GM19193 (cell line): ENCODE data around the gene ICA1L.

ENCODE experiments used
- POLR2A ChIP-seq: IDR thresholded peaks from 4 replicates; pipeline ENCODE4 v1.6.1; 2011; ENCODE audit not compliant: insufficient read depth, insufficient read length; ENCODE audit errors: extremely low read depth

Gene ICA1L

DNA sequence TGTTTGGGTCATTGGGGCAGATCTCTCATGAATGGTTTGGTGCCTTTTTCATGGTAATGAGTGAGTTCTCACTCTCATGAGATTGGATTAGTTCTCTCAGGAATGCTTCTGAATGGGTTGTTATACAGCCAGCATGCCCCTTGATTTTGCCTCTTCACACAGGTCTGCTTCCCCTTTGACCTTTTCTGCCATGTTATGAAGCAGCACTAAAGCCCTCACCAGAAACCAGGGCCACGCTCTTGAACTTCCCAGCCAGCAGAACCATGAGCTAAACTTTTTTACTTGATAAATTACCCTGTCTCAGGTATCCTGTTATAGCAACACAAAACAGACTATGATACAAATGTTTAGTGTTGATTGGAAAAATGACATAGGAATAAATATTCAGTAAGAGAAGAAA, 57.3 kb downstream of the ICA1L start:
- no peak for TF ChIP-seq POLR2A

DNA sequence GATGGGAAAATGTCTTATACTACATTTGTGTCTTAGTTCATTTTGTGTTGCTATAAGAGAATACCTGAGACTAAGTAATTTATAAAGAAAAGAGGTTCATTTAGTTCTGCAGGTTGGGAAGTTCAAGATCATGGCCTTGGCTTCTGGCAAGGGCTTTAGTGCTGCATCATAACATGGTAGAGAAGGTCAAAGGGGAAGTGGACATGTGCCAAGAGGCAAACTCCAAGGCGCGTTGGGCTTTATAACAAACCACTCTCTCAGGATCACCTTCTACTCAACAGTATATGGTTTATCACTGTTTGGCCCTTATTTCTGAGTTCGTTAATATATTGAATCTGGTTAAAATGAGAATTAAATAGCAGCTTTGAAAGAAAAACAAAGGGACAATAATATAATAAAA, 58.2 kb downstream of the ICA1L start:
- no peak for TF ChIP-seq POLR2A

DNA sequence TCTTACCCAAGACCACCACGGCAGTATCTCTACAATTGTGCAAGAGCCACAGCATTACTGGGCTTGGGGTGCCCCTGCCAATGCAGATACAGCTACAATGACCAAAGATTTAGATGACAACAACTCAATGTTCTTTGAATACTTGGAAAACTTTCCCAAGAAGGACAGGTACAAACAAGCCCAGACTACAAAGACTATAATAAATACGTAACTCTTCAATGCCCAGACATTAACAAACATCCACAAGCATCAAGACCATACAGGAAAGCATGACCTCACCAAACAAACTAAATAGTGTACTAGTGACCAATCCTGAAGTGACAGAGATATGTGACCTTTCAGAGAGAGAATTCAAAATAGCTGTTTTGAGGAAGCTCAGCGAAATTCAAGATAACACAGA, 62.8 kb downstream of the ICA1L start:
- no peak for TF ChIP-seq POLR2A

DNA sequence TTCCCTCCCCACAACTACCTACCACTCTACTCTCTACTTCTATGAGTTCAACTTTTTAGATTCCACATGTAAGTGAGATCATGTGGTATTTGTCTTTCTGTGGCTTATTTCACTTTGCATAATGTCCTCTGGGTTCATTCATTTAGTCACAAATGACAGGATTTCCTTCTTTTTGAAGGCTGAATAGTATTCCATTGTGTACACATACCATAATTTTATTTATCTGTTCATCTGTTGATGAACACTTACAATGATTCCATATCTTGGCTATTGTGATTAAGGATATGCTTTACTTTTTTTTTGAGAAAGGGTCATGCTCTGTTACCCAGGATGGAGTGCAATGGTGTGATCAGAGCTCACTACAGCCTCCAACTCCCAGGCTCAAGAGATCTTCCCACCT, 73.6 kb downstream of the ICA1L start:
- TF ChIP-seq POLR2A, result no peak

DNA sequence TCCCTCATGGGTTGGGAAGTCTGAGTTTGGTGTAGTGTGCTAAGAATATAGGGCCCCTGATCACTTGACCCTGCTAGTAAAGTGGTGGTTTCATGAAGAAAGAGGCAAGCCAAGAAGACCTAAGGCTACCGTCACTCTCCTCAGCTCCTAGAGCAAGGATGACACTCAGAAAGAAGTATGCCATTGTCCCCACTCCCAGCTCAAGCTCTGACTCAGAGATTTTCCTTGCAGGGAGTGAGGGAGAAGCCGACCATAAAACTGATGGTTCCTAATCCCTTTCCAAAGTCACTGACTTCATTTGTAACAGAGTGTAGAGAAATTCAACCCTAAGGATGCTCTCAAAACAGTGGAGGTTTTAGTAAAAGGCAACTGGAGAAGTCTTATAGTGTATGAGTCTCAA, 80.9 kb downstream of the ICA1L start:
- no peak for TF ChIP-seq POLR2A

DNA sequence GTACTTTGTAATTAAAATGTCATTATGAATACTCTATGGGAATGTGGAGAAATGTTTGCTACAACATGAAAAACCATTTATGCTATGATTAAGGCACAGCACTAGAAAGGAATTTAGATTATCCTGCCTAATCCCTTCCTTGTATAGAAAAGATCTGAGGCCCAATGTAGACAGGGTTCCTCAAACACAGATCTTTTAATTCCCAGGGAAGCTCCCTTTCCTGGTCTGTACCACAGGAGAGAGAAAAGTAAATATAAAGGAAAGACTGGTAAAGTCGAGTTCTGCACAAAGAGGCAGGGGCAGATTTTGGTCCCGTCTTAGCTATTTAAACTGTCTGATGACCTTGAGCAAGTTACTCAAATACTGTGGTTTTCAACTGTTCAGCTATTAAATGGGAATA, 84.7 kb downstream of the ICA1L start:
- no peak for TF ChIP-seq POLR2A

DNA sequence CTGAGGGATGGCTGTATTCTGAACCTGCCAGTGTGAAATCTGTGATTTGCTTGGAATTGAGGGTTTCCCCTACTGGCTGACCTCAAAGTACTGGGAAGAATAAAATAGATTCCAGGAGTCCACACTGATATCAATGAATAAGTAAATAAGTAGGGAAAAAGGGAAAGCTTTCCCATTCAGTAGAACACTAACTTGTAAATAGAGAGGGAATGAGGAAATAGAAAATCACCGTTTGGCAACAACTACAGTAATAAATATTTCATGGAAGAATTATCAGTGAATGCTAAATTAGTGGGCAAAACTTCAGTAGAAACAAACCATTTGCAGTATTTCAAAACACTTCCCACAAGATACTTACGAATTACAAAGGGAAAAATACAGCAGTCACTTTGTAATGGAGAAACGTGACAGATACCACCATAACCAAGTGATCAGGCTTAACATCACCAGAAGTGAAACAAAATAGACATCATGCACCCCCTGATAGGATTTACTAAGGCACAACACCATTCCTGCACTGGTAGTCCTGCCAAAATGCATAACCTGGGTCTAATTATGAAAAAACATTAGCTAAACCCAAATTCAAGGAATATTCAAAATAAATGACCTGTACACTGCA, 88.5 kb downstream of the ICA1L start:
- TF ChIP-seq POLR2A, result no peak

DNA sequence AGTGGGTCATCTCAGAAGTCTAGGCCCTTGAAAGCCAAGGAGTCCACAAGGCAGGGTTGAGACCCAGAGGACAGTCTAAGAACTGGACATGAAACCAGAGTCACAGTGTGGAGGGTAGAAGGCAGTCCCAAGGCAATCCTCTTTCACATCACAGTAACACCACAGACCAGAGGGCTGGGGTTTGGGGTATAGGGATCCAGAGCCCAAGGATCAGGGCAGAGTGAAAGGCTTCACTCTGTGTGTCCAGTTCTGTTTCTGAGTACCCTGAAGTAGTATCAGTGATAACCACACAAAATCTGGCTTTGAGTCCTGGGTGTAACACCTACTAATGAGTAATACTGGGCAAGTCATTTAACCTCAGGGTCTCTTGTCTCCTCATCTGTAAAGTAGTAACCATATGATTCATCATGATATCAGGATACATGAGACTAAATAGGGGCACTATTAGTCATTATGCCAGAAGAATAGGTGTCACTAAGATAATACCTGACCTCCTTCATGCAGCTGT, 91.0 kb downstream of the ICA1L start:
- TF ChIP-seq POLR2A, result no peak

DNA sequence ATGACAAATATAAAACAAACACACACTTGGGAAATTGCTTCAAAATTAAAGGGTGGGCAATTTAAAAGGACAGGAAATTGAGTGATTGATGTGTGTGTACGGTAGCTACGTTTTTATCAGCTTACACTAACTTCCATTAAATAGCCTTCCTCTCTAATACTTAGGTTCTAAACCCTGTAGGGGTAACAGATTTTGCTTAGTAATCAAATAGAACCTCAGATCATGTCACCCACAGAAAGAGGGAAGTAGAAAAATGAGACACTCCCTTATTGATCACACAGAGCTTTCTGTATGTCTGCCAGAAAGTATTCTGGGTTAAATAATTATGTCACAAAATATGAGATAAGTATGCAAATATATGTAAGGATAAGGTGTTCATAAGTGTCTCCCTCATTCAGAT, 93.3 kb downstream of the ICA1L start:
- no peak for TF ChIP-seq POLR2A

DNA sequence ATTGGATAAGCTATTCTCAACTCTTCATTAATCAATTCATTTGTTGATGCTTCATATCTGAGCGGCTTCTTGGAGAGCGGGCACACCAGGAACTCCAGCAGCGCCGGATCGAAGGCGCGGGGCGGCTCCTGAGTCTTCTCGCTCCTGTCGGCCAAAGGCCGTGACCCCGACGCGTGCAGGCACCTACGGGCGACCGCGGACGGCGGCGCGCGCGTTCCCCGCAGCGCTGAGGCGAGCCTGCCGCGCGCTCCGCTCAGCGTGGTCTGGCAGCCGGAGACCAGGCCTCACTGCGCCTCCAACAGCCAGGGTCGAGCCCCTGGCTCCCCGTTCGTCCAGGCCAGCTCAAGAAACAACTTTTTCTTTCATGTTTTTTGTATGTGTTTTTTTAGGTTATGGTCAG, 97.5 kb downstream of the ICA1L start:
- TF ChIP-seq POLR2A, result no peak

DNA sequence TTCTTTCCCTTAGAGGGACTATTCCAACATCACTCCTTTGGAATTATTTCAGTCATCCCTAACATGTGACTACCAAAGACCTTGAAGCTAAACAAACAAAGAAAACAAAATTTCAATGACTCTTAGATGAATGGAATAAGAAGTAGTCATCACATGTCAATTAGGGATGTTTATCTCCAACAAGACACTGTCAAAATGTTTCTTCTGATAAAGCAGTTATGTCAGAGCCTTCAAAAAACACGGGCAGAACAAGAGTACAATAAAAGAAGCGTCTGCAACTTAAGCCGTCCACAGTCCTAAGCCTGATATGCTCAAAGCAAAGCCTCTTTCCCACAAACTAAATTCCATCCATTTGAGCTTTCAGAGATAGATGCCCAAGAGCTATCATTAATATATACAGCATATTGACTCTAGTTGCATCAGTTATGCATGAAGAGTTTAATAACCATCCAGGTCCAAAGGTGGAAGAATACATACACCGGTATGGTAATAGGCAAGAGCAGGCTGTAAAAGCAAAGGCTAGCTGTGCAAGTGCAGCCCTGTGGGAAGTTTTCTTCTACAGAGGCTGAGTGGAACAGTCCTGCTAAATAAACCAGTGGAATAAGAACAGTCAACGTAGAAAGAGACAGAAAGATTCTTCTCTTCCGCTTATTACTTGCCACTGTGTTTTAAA, 98.1 kb downstream of the ICA1L start:
- no peak for TF ChIP-seq POLR2A

DNA sequence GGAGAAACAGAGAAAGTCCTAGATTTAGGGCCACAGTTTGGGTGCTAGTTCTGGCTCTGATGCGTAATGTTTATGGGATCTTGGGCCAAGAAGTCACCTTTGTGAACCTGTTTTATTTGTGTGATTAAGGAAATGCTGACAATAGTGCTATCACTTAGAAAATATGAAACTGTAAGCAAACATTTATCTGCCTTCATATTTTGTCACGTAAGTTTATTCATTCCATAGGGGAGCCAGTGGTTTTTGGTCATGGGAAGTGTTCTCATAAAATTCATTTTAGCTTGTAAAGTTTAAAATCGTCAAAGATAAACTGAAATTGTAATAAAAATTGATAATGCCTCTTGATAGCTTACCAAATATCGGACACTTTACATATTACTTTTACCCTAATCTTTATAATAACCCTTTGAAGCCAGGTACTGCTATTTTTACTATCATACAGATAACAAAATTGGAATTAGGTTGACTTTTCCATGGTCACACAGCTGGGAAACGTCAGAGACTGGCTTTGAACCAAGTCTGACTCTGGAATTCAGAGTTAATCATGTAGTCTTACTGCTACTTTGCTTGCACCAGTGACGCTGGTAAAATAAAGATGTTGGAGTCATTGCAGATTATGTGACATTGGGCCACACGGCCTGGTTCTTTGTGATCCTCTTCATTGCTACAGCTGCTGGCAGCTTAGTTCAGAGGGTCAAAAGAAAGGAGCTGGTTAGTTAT, 99.7 kb downstream of the ICA1L start:
- TF ChIP-seq POLR2A, result no peak

DNA sequence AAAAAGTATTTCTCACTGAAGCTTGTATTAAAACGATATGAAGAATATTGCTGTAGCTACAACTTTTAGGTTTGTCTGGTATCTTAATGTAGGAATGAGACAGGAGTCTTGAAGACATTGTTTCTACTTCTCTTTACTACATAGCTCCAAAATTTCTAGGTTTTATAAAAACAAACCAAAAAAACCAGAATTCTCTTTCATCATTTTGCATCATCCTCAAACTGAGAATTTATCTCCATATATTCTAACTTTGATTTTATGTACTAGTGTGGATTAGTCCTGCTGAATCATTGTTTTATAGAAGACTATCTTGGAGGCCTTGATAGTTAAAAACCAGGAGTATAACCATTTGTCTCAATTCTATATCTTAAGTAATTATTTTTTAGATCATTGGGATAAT, 100.2 kb downstream of the ICA1L start:
- TF ChIP-seq POLR2A, result no peak

DNA sequence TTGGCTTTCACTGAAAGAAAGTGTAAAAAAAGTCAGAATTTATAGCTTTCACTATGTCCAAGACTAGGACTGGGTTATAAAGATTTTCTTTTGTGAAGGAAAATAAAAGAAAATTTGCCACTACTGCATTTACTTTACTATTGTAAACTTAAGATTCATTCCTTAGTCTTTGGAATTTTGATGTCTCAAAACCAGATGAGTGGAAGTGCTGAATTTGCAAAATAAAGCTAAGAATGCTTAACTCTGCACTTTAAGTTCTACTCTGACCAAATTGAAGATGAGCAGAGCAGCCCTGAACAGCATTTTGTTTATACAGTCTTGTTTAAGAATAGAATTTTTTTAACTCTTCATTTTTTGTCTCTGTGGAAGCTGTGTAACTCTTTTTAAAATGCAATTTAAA, 102.4 kb downstream of the ICA1L start:
- no peak for TF ChIP-seq POLR2A

DNA sequence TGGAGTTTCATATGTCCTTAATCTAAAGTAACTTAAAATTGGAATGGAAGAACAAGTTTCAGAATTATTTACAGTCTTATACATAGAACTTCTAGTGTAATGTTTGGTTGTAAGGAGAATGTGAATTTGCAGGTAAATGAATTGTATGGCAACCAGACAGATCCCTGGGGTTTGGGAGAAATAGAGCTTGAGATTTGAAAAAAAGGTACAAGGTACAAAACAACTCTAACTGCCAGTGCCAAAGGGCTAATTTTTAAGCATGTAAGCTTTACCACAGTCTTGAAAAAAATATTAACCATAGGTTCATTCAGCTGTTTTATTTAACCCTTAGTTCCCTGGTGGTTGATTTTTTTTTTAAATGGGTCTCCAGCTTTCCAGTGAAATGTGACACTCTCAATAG, 103.3 kb downstream of the ICA1L start:
- no peak for TF ChIP-seq POLR2A

DNA sequence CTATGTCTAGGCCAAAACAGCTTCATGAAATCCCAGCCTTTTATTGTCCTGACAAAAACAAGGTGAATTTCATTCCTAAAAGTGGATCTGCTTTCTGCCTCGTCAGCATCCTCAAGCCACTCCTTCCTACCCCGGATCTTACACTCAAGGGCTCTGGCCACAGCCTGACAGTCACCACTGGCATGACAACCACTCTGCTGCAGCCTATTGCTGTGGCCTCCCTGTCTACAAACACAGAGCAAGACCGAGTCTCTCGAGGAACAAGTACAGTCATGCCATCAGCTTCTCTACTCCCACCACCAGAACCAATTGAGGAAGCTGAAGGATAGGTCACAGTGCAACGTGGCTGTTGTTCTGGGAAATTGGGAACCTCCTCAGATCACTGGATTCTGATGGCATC, 106.1 kb downstream of the ICA1L start:
- no peak for TF ChIP-seq POLR2A
